ENCODE results near the gene TMCO4.

DNA sequence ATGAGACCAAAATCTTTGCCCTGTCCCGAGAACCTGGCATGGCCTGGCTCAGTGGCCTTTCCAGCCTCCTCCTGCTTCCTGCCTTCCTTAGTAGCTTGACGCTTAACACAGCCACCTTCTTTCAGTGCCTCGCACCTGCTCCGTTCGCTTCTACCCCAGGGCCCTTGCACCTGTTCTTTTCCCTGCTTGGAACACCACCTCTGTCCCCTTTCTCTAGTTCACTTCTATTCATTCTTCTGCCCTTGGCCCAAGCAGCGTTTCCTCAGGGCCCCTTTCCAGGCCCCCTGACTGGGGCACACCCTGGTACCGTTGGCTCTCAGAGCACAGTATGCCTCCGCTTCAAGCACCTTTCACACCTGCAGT, 144.0 kb downstream of the TMCO4 start:
- no peak for TF ChIP-seq REST (IDR thresholded peaks at IDR 0.05; ENCODE audit: insufficient read depth in 1 of 2, low read depth in 2 of 2, low read length in 2 of 2)
- no peak for TF ChIP-seq FOXP2 (optimal IDR thresholded peaks at IDR 0.05; ENCODE audit: borderline replicate concordance, extremely low read depth, extremely low read length, insufficient read depth)
- TF ChIP-seq POLR2AphosphoS5 (IDR thresholded peaks at IDR 0.05; ENCODE audit: low read depth, low read length) = no peak

Measured in PFSK-1 (cell line).